OCI-LY7 (cell line): Measurements from ENCODE around the gene CDKAL1.

Experiments used
- EZH2phosphoT487 ChIP-seq: fragments of 200-600 bp; sonication (generic); IDR thresholded peaks from 2 replicates; pipeline ENCODE4 v1.6.1; 2018; ENCODE audit warnings: low read depth, borderline replicate concordance, mild to moderate bottlenecking, mixed run types, antibody characterized with exemption, low read length, moderate library complexity, mixed read lengths
- TF ChIP-seq, protein P1 (sequence below): fragments of 200-600 bp; sonication (generic); conservative IDR thresholded peaks from 2 replicates; pipeline ENCODE4 v1.5.1; 2014; ENCODE audit warnings: mild to moderate bottlenecking, antibody characterized with exemption, low read length, moderate library complexity, mixed read lengths

- TF ChIP-seq, protein P1, sequence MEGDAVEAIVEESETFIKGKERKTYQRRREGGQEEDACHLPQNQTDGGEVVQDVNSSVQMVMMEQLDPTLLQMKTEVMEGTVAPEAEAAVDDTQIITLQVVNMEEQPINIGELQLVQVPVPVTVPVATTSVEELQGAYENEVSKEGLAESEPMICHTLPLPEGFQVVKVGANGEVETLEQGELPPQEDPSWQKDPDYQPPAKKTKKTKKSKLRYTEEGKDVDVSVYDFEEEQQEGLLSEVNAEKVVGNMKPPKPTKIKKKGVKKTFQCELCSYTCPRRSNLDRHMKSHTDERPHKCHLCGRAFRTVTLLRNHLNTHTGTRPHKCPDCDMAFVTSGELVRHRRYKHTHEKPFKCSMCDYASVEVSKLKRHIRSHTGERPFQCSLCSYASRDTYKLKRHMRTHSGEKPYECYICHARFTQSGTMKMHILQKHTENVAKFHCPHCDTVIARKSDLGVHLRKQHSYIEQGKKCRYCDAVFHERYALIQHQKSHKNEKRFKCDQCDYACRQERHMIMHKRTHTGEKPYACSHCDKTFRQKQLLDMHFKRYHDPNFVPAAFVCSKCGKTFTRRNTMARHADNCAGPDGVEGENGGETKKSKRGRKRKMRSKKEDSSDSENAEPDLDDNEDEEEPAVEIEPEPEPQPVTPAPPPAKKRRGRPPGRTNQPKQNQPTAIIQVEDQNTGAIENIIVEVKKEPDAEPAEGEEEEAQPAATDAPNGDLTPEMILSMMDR, result no peak
- TF ChIP-seq EZH2phosphoT487, result no peak
Observed at GRCh38 chr6:21102201-21102600, 567.9 kb downstream of the CDKAL1 start.
